GM12801 (cell line): ENCODE data around the gene CLDN11.

Source experiments
- TF ChIP-seq, protein P1 (sequence below): IDR thresholded peaks from one replicate; pipeline ENCODE4 v1.5.1; 2011; ENCODE audit warnings: control low read depth; ENCODE audit not compliant: insufficient read length; ENCODE audit errors: extremely low read depth

The CLDN11 gene

DNA sequence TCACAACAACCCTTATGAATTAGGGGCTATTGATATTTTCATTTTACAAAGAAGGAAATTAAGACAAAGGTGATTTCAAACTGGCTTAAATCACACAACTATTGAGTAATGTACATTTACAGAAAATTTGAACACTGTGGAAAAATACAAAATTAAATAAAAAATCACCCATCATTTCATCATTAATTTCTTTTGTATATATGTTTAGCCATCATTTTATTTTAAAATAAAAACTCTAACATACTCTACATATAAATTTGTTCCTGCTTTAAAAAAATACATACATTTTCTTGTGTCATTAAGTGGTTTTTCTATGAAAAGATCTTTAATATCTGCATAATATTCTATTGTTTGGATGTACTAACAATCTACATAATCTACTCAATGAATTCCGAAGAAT is 20.2 kb downstream of the CLDN11 start:
- TF ChIP-seq, protein P1, sequence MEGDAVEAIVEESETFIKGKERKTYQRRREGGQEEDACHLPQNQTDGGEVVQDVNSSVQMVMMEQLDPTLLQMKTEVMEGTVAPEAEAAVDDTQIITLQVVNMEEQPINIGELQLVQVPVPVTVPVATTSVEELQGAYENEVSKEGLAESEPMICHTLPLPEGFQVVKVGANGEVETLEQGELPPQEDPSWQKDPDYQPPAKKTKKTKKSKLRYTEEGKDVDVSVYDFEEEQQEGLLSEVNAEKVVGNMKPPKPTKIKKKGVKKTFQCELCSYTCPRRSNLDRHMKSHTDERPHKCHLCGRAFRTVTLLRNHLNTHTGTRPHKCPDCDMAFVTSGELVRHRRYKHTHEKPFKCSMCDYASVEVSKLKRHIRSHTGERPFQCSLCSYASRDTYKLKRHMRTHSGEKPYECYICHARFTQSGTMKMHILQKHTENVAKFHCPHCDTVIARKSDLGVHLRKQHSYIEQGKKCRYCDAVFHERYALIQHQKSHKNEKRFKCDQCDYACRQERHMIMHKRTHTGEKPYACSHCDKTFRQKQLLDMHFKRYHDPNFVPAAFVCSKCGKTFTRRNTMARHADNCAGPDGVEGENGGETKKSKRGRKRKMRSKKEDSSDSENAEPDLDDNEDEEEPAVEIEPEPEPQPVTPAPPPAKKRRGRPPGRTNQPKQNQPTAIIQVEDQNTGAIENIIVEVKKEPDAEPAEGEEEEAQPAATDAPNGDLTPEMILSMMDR, result no peak

DNA sequence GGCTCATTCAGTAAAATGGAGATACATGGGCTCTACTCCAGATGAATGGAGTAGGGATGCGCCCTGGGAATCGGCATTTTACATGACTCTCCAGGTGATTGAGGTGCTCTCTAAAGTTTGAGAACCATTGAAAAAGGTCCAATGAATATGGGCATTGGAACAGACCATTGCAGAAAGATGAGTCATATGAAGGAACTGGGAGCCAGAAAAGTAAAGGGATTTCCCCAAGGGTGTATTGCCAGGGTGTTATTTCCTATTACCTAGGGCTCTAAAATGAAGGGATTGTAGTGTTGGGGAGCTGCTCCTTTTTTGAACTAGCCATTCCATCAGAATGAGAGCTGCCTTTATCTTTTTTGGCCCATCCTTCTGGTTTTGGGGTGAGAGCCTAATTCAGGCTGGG is 21.7 kb downstream of the CLDN11 start:
- TF ChIP-seq, protein P1, result no peak

DNA sequence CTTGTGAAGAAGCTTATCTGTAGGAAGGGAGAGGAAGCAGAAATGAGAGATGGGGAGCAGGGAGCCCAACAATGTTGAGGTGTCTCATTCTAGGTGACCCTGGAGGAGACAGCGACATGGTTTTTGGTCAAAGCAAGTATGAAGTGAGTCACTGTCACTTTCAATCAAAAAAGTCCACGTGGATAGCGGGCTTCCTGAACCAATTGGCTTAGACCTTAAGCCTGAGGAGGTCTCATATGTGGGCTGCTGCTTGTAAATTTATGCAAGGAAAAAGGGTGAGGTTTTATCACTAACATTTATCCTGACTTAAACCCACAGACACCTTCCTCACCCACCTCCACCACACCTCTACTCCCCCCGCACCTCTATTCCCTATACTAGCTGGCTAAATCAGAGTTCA is 22.7 kb downstream of the CLDN11 start:
- TF ChIP-seq, protein P1, result no peak

DNA sequence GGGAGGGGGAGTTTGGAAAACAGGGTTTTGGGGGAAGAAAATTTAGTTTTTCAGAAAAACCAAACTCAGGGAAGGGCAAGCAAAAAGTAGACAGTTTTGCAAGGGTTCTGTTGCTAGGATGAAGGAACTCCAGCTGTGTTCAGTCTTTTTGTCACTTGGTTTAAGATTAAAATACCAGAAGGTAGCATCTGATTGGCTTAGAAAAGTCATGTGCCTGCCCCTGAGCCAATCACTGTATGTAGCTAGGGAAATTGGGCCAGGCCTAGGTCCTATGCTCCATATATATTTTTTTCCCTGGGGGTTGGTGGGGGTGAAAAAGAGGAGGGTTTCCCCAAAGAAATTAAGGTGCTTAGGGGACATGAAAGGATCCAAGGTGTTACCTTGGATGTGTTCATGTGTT is 24.3 kb downstream of the CLDN11 start:
- TF ChIP-seq, protein P1, result no peak

DNA sequence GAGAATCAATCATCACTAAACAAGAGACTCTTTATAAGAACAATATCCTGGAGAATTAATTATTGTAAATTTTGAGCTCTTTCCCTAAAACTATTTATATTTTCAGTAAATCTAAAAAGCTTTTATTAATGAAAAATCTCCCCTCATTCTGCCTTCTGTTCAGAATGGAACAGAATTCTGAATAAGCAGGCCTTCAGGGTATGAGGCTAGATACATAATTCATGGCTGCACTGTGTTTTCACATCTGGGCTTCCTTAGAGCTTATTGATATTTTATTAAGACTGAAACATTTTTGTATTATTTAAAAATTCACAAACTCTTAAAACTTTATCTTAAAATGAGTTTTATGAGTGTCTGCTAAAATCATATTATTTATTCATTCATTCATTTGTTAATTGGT is 24.8 kb downstream of the CLDN11 start:
- TF ChIP-seq, protein P1, result no peak

DNA sequence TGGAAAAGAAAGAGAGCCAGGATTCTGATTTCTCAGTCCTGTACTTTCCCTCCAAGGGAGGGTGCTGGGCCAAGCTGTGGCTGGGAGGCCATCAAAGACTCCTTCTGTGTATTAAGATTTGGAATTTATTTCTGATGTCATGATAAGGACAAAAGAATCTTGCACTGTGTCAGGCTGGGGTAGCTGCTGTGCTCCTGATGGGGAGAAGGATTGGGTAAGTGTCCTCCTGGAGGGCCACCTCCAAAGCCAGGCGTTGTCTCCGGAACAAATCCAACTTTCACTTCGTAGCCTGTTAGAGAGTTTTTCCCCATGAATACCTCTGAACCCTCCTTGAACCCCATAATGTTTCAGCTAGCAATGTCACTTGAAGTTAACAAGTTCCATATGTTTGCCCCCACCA is 29.9 kb downstream of the CLDN11 start:
- TF ChIP-seq, protein P1, result no peak

DNA sequence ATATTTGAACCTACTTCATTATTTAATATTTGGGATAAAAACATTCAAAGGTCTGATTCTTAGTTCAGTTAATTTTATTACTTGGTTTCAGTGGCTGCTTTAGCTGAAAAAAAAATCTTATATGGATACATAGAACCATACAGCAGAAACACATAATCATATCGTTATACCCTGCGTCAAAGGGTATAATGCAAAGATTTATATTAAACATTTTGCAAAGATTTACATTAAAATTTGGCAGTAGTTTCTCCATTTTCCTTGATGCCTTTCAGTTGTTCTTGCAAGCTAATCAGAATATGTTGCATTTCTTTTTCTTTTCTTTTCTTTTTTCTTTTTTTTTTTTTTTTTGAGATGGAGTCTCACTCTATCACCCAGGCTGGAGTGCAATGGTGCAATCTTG is 31.4 kb downstream of the CLDN11 start:
- TF ChIP-seq, protein P1, result no peak

DNA sequence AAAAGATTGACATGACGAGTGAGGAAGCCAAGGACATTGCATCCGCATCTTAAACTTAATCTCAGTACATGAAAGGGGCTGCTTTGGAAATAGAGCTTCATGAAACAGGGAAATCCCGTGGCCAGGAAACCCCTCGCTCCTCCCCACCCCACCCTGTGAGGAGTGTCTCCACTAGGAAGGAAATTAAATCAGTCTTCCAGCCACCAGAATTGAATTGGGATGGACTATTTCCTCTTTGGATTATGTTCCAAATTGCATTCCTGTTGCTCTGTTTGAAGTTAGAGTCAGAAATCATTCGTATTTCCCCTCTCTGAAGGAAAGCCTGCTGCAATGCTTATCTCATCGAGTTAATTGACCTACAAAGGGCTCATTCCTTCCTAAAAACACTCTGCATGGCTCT is 35.8 kb downstream of the CLDN11 start:
- TF ChIP-seq, protein P1, result no peak
